ENCODE results near the gene SKOR2. TPM values are rescaled to one million over a fixed set of nuclear protein-coding genes. Genes with fewer than 3 reads are reported as not detected.

Gene SKOR2
- total RNA-seq = not detected

- no peak for TF ChIP-seq CTCF (IDR thresholded peaks at IDR 0.05; ENCODE audit: low read depth)
Measured at GRCh38 chr18:47251289-47252120, at the start of gene SKOR2. TSS of gene SKOR2 (minus strand) at chr18:47251660. CDS start at chr18:47249183, 2,477 bp downstream.

GRCh38 chr18:47296462-47296861, 45.0 kb upstream of the SKOR2 start:
- TF ChIP-seq CTCF (IDR thresholded peaks at IDR 0.05; ENCODE audit: low read depth) = no peak

- no peak for TF ChIP-seq CTCF (IDR thresholded peaks at IDR 0.05; ENCODE audit: low read depth)
Measured at GRCh38 chr18:47294801-47295200, 43.3 kb upstream of the SKOR2 start.

GRCh38 chr18:47288741-47289140, 37.3 kb upstream of the SKOR2 start:
- TF ChIP-seq CTCF (IDR thresholded peaks at IDR 0.05; ENCODE audit: low read depth) = no peak

GRCh38 chr18:47287911-47288585, 36.6 kb upstream of the SKOR2 start:
- TF ChIP-seq CTCF (IDR thresholded peaks at IDR 0.05; ENCODE audit: low read depth) = no peak

- TF ChIP-seq CTCF (IDR thresholded peaks at IDR 0.05; ENCODE audit: low read depth) = no peak
Measured at GRCh38 chr18:47286776-47287410, 35.4 kb upstream of the SKOR2 start.

- TF ChIP-seq CTCF (IDR thresholded peaks at IDR 0.05; ENCODE audit: low read depth) = no peak
Measured at GRCh38 chr18:47285456-47285855, 34.0 kb upstream of the SKOR2 start.

Measured in subcutaneous adipose tissue (tissue), 4 donors.